HG03108 (cell line): ENCODE measurements around the gene PHPT1.
A peak's percentile ranks its signal among the peaks of the same experiment; 100 is the strongest.
"Not testable (repeated sequence)": the region's sequence is repeated elsewhere in the genome, so short reads cannot be mapped to it uniquely, and the experiment has no call there.

Experiments
- ATAC-seq: cut with Tn5 transposase; IDR thresholded peaks from one replicate; pipeline ENCODE4 v1.9.1; 2021; ENCODE audit warnings: moderate library complexity; ENCODE audit not compliant: unreplicated experiment

PHPT1 gene

DNA sequence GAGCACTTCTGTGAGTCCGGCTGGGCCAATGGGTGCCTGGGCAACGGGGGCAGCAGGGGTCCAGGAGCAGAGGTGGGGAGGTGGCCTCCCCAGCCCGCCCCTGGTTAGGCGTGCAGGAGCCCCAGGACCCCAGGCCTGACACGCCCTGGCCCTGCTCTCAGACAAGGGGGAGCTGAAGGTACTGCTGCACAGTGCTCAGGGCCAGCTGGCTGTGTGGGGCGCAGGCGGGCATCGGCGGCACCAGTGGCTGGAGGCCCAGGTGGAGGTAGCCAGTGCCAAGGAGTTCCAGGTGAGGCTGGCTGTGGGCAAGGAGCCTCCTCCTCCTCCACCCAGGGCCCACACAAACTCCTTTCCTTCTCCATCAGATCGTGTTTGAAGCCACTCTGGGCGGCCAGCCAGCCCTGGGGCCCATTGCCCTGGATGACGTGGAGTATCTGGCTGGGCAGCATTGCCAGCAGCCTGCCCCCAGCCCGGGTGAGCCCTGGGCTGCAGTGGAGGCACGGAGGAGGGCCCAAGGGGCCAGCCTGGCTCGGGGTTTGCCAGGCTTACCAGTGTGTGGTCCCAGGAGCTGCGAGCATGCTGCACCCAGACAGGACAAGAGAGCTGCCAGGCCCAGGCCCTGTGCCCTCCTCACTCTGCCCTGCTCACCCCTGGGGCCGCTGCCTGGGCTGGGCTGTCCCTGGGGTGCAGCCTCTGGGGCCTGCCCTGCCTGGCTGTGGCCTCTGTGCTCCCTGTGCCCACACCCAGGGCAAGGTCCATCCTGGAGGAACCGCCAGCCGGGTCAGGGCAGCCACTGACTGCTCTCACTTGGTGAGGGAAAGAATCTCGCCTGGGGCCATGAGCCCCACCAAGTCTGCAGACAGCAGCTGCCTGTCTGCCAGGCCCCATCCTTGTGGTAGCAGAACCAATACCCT lies 9.9 kb downstream of the PHPT1 start:
- ATAC-seq: no peak

DNA sequence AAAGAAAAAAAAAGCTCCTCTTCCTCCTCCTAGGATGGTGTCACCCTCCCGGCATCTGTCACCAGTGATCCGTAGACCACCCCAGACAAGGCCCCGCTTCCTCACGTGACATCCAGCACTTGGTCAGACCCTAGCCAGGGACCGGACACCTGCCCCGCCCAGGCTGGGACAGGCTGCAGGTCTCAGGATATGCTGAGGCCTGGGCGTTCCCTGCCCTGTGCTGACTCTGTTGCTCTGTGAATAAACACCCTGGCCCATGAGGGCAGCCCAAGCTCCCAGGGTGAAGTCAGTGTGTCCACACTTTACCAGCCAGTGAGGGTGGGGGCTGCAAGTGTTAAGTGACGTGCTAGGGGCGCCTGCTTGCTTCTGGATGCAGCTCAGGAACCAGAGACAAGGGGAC lies 11.3 kb downstream of the PHPT1 start:
- ATAC-seq: no peak

DNA sequence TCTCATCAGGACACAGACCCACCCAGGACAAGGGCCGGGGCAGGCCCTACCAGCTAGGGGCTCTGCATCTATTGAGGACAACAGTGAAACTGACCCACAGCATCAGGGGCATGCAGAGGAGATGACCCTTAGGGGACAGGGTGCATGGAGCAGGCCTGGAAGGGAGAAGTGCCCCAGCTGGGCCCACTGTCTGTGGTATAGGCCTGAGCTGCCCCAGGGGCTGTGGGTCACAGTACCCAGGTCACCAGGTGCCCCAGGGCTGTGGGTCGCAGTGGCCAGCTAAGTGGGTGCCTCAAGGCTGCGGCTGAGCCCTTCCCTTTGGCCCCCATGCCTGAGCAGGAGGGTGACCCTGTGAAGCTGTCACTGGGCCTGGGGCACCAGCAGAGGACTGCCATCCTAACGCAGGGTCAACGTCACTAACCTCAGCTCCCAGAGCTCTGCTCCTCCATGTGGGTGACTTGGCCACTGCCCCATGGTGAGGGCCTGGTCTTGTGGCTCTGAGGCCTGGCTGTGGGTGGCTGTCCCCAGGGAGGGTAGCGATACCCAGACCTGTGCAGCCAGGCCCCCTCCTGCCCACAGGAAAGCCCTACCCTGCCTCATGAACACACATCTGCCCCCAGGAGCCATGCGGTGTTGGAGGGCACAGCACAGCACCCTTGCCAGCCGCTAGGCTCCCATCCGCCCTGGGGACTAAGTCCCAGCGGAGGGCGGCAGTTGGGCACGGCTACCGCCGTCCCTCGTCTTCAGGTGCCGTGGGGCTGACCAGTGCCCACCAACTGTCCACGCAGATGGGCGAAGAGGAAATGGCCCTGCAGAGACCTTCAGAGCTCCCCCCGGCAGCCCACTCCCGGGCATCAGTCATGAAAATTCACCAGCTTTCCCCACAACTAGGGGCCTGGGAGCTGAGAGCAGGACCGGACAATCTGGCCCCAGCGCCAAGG lies 12.0 kb downstream of the PHPT1 start:
- ATAC-seq: no peak

DNA sequence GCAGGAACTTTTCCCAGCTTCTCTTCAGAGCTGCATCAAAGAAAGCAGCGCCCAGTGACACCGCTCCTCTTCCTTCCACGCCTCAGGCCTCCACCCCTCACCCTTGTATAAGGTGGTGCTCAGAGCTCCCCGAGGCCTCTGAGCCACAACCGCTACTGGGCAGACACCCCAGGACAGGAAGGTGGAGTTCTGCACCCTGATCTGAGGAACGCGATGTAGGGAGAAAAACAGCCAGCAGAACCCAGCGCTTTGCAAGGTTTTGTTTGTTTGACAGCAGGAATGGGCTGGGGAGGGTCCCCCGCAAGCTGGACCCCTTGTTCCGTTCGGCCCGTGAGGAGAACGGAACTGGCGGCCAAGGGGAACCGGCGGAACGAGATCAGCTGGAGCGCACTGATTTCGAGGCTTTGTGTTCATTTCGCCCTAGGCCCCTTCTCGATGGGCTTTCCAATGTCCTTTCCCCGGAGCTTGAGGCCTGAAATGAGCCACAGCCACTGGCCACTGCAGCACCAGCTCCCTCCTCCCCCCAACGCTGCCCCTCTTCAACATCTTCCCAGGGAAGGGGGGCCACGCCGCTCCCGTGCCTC lies 12.8 kb downstream of the PHPT1 start:
- no peak for ATAC-seq

DNA sequence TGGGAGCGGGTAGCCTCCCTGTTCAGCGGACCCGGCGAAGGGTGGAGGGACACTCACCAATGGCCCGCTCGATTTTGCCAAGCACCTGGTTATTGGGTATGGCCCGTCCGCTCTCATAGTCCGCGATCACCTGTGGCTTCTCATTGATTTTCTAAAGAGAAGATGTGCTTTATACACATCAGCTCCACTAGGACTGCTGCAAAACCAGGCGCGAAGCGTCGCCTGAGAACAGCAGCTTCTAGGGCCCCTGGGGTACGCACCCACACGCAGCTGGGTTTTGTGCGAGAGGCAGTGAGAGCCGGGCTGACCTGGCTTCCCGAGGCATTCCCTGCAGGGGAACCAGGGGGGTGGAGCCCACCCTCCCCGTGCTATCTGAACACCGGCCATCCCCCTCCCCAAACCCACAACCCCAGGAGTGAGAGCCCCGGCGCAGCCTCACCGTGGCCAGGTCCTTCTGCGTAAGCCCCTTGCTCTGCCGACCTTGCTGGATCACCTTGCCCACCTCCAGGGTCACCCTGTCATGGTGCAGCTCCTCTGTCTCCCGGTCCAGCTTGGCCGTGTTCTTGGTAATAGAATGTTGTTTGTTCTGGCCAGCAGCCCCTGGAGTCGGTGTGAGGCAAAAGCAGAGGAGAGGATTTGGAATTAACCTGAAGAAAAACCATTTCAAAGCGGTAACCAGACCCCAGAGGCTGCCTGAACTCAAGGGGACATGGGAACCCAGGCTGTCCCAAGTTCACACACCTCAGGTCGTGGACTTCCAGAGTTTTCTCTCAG lies 13.8 kb downstream of the PHPT1 start:
- no peak for ATAC-seq

DNA sequence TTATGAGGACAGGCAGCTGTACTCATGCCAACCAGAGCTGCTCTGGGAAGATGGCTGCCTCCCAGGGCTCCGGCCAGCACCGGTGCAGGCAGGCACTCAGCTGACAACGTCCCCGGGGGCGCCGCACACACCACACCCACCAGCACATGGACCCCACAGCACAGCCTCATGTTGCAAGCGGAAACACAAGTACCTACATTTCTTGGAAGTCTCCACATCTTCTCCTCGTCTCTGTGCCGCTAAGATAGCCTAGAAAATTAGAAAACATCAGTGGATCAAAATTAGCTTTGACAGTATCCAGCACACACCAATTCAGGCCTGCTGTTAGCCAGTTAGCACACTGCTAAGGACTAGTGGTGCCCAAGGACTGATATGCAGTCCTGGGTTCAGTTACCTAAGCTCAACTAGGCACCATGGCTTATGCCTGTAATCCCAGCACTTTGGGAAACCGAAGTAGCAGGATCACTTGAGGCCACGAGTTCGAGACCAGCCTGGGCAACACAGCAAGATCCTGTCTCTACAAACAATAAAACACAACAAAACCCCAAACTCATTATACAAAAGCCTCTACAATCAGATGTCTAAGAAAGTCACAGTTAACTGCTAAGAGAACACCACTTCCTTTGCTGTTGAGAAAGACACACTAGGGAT lies 14.5 kb downstream of the PHPT1 start:
- no peak for ATAC-seq

DNA sequence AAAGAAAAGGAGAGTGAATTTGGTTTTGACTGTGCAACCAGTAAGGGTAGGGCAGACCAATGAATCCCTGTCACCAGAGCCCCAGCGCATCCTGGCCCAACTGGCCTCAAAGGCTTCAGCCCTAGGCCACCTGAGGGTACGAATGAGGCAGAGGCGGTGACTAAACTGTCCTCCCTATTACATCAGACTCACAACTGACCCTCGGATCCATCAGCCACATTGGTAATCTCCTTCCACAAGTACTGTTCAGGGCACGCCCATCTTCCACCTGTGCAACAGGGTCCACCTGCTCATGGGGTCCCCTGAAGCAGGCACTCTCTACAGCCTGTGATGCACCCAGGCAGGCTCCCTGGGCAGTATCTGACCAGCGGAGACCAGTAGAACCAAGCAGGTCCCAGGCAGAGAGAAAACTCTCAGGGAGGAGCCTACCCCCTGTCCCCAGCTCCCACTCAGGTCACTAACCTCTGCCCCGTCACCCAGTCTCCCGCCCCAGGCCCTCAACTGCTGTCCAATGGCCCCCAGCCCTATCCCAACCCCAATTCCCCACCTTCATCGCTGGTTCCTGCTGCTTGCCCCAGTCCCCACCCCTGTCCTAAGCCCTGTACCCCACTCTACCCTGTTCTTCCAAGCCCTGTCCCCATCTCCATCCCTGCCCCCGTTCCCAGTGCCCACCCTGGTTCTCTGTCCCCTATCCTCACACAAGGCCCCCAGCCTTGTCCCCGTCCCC lies 16.0 kb downstream of the PHPT1 start:
- no peak for ATAC-seq

DNA sequence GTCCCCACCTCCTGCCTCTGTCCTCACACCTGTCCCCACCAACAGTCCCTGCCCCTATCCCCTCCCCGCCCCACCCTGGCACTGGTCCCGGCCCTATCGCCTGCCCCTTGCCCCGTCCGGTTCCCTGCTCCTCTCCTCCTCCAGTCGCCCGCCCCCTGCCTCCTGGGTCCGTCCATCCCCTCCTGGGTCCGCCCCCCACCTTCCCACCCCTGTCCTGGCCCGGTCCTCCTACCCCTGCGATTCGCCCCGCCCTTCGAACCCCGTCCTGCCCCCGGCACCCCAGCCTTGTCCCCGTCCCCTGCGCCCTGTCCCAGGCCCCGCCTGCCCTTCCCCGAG lies 16.5 kb downstream of the PHPT1 start:
- ATAC-seq: no peak

DNA sequence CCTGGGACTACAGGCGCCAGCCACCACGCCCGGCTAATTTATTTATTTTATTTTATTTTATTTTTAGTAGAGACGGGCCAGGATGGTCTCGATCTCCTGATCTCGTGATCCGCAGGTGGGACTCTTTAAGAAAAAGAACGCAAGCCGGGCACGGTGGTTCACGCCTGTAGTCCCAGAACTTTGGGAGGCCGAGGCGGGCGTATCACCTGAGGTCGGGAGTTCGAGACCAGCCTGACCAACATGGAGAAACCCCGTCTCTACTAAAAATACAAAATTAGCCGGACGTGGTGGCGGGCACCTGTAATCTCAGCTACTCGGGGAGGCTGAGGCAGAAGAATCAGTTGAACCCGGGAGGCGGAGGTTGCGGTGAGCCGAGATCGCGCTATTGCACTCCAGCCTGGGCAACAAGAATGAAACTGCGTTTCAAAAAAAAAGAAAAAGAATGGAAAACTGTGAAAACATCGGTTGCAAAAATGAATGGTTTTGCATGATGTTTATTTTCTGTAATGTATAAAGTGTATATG lies 17.8 kb downstream of the PHPT1 start:
- not testable (repeated sequence) for ATAC-seq

DNA sequence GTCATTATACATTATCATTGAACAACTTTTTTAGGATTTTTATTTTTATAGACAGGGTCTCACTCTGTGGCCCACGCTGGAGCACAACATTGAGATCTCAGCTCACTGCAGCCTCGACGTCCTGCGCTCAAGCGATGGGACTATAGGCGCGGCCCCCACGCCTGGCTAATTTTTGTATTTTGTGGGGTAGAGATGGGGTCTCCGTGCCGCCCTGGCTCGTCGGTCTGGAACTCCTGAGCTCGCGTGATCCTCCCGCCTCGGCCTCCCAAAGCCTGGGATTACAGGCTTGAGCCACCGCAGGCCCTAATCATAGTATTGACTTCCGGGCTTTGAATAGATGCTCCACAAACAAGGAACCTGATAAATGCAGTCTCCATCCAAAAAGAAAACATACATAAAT lies 18.3 kb downstream of the PHPT1 start:
- no peak for ATAC-seq

DNA sequence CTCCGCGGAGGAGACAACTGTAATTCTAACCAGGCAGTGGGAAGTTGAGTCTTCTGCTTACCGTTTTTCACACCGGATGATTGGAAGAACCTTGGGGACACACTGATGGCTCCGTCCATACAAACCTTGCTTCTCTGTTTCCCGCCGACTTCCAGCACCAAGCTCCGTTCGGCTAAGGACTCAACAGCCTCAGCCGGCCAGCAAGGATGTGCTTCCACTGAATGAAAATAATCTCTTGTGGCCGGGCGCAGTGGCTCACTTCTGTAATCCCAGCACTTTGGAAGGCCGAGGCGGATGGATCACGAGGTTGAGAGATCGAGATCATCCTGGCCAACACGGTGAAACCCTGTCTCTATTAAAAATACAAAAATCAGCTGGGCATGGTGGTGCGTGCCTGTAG lies 18.7 kb downstream of the PHPT1 start:
- no peak for ATAC-seq

DNA sequence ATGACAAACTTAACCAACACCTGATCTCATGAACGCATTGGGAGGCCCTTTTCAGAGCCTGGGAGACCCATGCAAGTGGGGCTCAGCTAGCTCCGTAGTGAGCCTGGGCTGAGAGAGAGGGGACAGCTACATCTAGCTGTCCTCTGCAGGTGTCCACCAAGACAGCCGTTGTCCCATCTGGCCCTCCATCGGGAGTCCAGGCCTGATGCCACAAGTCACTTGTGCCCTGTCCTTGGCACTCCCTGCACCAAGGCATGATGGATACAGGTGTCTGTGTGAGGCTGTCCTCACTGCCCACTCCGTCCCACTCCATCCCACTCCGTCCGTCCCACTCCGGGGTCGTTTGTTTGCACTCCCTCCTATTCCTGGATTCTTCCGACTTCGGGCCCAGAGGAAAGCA lies 19.4 kb downstream of the PHPT1 start:
- no peak for ATAC-seq

DNA sequence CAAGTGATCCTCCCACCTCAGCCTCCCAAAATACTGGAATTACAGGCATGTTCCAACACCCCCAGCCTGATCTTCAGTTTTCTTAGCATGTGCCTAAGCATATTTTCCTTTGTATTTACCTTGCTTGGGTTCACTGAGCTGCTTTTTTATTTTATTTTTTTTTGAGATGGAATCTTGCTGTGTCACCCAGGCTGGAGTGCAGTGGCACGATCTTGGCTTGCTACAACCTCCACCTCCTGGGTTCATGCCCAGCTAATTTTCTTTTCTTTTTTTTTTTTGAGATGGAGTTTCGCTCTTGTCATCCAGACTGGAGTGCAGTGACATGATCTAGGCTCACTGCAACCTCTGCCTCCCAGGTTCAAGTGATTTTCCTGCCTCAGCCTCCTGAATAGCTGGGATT lies 20.4 kb downstream of the PHPT1 start:
- ATAC-seq: not testable (repeated sequence)

DNA sequence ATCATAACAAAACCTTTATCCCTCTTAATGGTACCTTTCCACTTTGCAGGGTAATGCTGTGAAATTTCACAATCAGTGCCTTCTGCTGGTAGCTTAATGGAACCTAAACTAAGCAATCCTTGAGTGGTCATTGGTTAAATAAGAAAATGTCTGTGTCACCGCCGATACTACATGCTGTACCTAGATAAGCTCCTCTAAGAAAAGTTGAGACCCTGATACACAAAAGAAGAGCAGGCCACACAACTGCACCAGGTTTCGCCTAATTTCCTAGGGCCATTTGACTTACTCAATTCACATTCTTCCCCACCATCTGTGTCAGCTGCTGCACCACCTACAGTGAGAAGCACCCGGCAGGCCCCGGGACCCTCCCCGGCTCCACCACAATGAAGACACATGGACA lies 25.9 kb downstream of the PHPT1 start:
- ATAC-seq: no peak

DNA sequence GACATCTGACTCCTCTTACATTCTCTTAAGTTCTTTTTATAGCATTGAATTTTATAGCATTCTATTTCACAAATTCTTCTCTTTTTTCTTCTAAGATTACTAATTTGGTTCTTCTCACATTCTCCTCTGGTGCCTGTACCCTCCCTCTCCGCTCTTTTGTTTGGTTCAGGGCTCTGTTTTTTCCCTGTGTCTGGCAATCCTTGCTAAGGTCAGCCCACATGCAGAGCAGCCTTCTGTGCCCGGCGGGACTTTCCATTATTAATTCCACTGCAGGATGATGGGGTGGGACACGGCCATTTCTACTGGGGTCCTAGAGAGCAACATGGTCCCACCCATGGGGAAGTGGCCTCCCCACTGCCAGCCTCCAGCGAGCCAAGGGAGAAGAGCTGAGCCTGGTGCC lies 27.3 kb downstream of the PHPT1 start:
- ATAC-seq: no peak

DNA sequence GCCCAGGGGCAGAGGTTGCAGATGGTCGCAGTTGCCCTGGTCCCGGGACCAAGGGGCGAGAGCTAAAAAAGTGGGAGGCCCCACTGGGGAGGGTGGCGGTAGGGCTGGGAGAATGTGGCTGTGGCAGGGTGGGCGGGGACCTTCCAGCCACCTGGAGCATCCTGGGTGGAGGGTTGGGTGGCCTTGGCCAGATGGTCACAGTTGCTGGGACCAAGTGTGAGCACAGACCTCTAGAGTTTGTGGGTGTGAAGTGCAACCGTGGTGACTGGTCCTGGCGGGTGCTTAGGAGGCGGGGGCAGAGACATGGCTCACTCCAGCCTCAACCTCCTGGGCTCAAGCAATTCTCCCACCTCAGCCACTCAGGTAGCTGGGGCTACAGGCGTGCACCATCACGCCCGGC lies 31.4 kb downstream of the PHPT1 start:
- ATAC-seq: no peak

DNA sequence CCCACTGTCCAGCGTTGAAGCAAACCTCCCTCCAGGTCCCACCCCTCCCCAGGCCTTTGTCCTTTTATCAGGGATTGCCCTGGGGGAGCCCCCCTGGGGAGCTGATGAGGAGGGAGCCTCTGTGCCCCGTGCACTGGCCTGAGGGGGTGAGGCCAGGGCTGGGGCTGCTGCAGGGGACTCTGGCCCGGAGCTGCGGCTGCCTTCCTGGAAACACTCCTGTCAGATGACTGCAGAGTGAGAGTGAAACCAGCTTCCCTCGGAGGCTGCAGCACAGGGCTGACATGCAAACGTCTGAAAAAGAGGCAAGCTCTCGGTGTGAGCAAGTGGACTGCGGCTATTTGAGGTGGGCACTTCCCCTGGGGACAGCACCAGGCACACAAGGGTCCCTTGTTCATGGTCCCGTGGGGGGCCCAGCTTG lies 32.5 kb downstream of the PHPT1 start:
- ATAC-seq: peak; percentile 30

DNA sequence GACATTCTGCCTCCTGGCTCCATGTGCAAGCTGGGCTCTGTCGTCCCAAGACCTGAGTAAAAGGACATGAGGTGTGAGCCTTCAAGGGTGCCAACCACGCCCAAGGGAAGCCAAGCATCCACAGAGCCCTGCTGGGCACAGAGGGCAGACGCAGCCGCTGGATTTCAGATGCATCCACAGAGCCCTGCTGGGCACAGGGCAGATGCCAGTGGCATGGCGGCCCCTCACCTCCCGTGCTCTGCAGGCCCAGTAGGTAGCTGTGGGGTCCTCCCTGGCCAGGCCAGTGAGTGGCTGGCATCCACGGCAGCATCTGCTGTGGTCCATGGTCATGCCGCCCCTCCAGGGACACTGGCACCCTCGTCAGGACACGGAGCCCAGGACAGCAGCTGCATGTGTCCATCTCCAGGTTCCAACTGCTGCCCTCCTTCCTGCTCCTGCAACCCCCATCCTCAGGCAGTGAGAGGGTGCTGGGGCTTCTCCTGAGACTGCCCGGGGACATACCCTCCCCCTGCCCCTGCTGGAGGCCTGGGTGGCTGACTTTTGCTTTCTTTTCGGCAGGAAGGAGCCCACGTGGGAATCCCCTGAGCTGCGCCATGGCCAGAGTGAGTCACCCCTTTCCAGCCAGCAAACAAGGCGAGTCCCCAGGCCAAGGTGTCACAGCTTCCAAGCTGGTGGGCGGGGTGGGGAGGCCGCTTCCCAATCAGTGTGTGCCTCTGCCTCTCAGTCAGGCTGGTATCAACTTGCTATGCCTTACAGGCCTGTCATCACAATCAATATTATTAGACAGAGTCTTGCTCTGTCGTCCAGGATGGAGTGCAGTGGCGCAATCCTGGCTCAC lies 33.1 kb downstream of the PHPT1 start:
- peak; percentile 25 for ATAC-seq

DNA sequence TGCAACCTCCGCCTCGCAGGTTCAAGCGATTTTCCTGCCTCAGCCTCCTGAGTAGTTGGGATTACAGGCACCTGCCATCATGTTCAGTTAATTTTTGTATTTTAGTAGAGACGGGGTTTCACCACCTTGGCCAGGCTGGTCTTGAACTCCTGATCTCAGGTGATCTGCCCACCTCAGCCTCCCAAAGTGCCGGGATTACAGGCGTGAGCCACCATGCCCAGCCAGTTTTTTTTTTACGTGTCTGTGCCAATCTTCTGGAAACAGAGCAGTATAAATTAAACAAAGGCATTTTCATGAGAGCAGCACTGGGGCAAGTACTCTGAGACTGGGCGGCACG lies 33.7 kb downstream of the PHPT1 start:
- ATAC-seq: not testable (repeated sequence)
